Fibroblast of the aortic adventitia (primary cell): ENCODE data around the gene XRCC5. TPM values are rescaled to one million over a fixed set of nuclear protein-coding genes. Genes with fewer than 3 reads are reported as not detected.
A peak's percentile ranks its signal among the peaks of the same experiment; 100 is the strongest.

Experiments used
- DNase-seq: peaks from one replicate; pipeline ENCODE4 v3.0.0-alpha.2; 2010; ENCODE audit warnings: low read depth
- H3K4me3 ChIP-seq: 2 replicates; pipeline ENCODE4 v1.5.1; 2011; ENCODE audit warnings: low read depth, mild to moderate bottlenecking, control low read depth, low read length, moderate library complexity
- total RNA-seq: library from RNA; depleted of rRNA; stranded (reverse); fragments of >200 nt; gene quantifications from 2 replicates; pipeline ENCODE4 v1.2.3, GENCODE V29; 2012; ENCODE audit warnings: low replicate concordance
- TF ChIP-seq, protein P1 (sequence below): IDR thresholded peaks from 2 replicates; pipeline ENCODE4 v1.5.1; 2011; ENCODE audit warnings: mild to moderate bottlenecking, low read length, control low read depth, inconsistent platforms; ENCODE audit not compliant: insufficient read depth

XRCC5 gene
- total RNA-seq, 1 donor: 271 TPM

DNA sequence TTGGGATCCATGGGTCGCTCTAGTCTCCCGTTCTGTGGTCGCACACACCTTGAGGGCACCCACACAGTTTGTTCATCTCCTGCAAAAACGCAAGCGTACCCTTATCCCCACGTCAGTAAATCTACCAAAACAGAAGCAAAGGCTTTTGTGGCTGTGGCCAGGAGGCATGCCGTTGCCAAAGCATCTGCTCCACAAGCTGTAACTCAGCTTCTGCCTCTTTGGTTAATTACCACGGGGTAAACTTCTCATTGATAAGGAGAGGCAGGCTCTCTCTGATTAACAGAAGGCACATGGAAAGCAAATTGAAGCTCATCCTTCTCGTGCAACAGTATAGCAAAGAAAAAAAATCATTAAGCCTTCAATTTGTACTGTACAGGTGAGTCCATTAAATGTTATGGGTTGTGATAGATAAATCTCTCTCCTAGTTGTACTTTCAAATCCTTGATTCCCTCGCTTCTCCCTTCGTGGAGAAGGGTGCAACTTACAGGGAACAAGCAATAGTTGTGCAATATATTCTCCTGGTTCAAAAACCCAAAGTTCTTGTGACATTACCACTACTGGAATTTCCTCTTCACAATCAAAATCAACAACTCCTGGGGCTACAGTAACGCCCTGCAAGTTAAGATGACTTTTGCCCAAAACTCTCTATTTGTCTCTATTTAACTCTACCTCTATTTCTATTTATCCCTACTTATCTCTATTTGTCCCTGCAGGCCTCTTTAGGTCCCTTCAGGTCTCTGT lies 37.9 kb upstream of the XRCC5 start:
- no peak overlapping the region for H3K4me3 ChIP-seq
- DNase-seq: peak; percentile 7
- TF ChIP-seq, protein P1, sequence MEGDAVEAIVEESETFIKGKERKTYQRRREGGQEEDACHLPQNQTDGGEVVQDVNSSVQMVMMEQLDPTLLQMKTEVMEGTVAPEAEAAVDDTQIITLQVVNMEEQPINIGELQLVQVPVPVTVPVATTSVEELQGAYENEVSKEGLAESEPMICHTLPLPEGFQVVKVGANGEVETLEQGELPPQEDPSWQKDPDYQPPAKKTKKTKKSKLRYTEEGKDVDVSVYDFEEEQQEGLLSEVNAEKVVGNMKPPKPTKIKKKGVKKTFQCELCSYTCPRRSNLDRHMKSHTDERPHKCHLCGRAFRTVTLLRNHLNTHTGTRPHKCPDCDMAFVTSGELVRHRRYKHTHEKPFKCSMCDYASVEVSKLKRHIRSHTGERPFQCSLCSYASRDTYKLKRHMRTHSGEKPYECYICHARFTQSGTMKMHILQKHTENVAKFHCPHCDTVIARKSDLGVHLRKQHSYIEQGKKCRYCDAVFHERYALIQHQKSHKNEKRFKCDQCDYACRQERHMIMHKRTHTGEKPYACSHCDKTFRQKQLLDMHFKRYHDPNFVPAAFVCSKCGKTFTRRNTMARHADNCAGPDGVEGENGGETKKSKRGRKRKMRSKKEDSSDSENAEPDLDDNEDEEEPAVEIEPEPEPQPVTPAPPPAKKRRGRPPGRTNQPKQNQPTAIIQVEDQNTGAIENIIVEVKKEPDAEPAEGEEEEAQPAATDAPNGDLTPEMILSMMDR: no peak

DNA sequence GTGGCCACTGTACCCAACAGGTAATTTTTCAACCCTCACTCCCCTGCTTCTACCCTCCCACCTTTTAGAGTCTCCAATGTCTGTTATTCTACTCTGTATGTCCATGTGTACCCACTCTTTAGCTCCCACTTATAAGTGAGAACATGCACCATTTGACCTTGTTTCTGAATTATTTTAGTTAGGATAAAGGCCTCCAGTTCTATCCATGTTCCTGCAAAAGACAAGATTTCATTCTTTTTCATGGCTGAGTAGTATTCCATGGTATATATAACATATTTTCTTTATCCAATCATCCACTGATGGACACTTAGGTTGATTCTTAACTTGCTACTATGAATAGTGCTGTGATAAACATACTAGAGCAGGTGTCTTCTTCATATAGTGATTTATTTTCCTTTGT lies 36.7 kb upstream of the XRCC5 start:
- DNase-seq: no peak
- TF ChIP-seq, protein P1: no peak
- no peak overlapping the region for H3K4me3 ChIP-seq

DNA sequence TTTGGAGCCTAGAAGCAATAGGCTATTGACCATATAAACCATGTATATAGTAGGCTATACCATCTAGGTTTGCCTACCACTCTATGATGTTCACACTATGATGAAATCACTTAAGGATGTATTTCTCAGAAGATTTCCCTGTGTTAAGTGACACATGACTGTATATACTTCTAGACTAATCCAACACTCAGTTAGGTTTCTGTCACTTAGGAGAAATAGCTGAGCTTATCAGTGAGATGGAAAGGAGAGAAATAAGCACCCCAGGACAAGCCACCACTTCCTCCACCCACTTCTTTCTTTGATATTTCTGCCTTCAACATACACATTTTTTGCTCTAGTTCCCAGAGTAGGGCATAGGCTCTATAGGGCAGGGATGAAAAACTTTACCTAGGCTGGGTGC lies 35.4 kb upstream of the XRCC5 start:
- TF ChIP-seq, protein P1: no peak
- H3K4me3 ChIP-seq: no peak overlapping the region
- no peak for DNase-seq

DNA sequence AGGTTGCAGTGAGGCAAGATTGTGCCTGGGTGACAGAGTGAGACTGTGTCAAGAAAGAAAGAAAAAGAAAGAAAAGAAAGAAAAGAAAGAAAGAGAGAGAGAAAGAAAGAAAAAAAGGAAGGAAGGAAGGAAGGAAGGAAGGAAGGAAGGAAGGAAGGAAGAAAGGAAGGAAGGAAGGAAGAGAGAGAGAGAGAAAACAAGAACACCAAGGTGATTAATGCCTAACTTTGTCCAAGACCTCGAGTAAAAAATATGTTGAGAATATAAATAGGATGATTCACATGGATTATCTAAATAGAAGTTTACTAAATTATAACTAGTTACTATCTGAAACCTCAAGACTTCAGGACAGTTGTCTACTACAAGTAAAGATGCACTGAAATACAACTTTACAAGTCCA lies 34.8 kb upstream of the XRCC5 start:
- DNase-seq: no peak

DNA sequence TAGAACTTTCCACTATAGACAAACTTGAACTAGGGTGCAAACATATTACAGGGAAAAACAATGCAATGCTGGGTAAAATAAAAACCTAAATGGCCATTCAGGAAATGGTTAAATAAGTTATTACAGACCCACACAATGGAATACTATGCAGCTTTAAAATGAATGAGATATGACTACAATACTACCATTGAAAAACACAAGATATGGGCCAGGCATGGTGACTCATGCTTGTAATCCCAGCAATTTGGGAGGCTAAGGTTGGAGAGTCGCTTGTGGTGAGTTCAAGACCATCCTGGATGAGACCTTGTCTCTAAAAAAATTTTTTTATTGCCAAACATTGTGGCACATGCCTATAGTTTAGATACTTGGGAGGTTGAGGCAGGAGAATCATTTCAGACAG lies 34.4 kb upstream of the XRCC5 start:
- DNase-seq: peak; percentile 11
- no peak overlapping the region for H3K4me3 ChIP-seq
- TF ChIP-seq, protein P1: no peak

More for the DNA sequence above, 34.8 kb upstream of the XRCC5 start:
- no peak overlapping the region for H3K4me3 ChIP-seq
- TF ChIP-seq, protein P1: no peak

DNA sequence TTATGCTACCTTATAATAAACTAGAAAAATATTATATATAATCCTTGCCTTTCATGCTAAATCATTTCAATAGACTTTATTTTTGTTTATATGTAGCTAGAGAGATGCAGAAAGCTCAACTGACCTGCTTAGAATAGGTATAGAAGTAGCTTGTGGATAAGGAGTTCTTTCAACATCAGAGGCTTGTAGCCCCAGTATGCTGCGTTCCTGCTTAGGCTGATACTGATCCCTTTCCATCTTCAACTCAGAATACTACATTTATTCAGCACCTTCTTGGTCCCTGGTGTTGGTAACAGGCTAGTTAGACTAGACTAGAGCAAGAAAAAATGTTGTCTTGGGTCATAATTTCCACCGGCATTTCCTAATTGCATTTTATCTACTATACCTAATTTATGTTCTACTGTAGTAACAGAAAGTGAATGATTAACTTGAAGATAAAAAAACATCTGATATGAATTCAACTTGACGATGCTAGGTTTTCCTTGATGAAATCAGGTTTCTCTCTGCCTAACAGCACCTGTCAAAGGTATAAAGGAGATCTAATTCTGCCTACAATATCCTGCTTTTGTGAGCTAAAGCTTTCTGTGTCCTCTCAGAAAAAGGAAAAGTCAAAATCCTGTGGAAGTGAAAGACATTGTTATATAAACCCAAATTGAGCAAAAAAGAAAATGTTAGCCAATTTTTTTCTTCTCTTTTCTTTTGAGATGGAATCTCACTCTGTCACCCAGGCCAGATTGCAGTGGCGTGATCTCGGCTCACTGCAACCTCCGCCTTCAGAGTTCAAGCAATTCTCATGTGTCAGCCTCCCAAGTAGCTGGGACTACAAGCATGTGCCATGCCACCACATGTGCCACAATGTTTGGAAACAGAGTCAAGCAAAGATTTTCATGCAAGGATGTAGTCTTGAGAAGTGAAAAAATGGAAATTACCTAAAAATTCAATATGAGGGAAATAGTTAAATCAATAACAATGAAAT lies 33.4 kb upstream of the XRCC5 start:
- TF ChIP-seq, protein P1: no peak
- H3K4me3 ChIP-seq: no peak overlapping the region
- DNase-seq: no peak
